Measurements from ENCODE around the gene ASCL1.
A peak's percentile ranks its signal among the peaks of the same experiment; 100 is the strongest.

Gene ASCL1

GRCh38 chr12:102990419-102990818 lies 32.9 kb downstream of the ASCL1 start:
- peak; percentile 31 for DNase-seq

GRCh38 chr12:102992297-102992696 lies 34.8 kb downstream of the ASCL1 start:
- DNase-seq: no peak

- DNase-seq: no peak
Observed at GRCh38 chr12:102992720-102993119, 35.2 kb downstream of the ASCL1 start.

GRCh38 chr12:102993537-102993936 lies 36.1 kb downstream of the ASCL1 start:
- no peak for DNase-seq

- DNase-seq: no peak
Observed at GRCh38 chr12:102995372-102995771, 37.9 kb downstream of the ASCL1 start.

Measured in COR-L47 (cell line).